ENCODE measurements around the gene MAP3K14. TPM values are rescaled to one million over a fixed set of nuclear protein-coding genes. Genes with fewer than 3 reads are reported as not detected.

The MAP3K14 gene
- total RNA-seq, 1 experiment from 2014 or later, result 16.4 TPM

- TF ChIP-seq CTCF (IDR thresholded peaks at IDR 0.05 in 2 of 3, conservative IDR thresholded peaks at IDR 0.05 in 1 of 3; ENCODE audit: borderline replicate concordance in 1 of 3, insufficient read depth in 1 of 3, low read depth in 2 of 3, low read length in 2 of 3), result no peak
- no peak for TF ChIP-seq POLR2AphosphoS5 (IDR thresholded peaks at IDR 0.05; ENCODE audit: low read depth, low read length)
Measured at GRCh38 chr17:45283711-45284110, 33.1 kb downstream of the MAP3K14 start (continued).

DNA sequence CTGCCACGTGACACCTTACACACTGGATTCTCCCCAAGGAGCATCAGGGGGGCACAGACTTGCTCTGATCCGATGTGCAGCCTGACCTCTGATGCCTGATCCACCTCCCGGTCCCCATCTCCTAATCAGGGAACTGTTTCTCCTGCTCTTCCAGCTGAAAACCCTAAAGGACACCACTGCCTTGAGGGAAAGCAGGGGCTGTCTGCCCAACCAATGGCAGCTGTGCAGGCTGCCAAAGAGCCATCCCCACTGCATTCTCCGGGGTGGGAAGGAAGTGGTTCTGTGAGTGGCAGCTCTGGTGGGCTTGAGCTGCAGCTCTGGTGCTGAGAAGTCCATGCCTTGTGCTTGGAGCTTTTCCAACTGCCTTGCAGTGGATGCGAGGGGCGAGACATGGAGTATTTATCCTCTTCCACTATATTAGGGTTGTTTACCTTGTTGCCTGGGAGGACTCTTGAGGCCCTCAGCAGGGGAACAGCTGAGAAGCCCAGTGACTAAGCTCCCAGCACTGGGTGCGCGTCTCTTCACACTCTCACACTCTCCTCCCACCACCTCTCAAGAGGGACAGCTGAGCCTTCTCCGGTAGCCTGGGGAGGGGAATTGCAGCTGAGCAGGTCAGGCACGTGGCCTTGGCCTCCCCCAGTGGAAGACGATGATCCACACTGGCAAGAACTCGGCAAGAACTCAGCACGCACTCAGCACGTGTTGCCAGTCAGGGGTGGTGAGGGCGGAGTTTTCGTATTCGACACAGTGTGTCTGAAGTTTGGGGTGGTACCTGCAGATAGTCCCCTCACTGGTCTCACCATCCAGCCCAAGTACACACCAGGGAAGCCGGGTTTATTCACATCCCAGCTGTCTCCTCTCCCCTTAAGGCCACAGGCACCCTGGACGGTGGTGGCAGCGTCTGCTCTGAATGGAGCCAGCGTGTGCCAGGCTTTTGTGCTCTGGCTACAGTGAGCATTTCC is 33.9 kb downstream of the MAP3K14 start:
- ChIA-PET CTCF (no interaction called here), RAD21 (ENCODE audit: low non-redundant PET in 1 of 2, low total read pairs in 2 of 2, uncharacterized antibody in 2 of 2, unreplicated experiment in 2 of 2) (no interaction called here), POLR2A (no interaction called here)
- no peak overlapping the region for H2AFZ ChIP-seq (ENCODE audit: low read depth, low read length, poor library complexity, severe bottlenecking)
- DNase-seq (ENCODE audit: low read depth, low spot score), result no peak
- no peaks in the 10 kb centered on the region for H3K27me3 ChIP-seq (ENCODE audit: insufficient read depth, low read length)
- H3K9ac ChIP-seq (ENCODE audit: low read length), result no peak overlapping the region
- no peak overlapping the region for H3K4me3 ChIP-seq (replicated peaks in 1 of 2; ENCODE audit: low read depth in 1 of 2, low read length in 2 of 2)
- no peaks in the 10 kb centered on the region for H4K20me1 ChIP-seq (ENCODE audit: insufficient read depth)
- H3K9me2 ChIP-seq (ENCODE audit: insufficient read depth), result no peaks in the 10 kb centered on the region
- TF ChIP-seq, protein P1, sequence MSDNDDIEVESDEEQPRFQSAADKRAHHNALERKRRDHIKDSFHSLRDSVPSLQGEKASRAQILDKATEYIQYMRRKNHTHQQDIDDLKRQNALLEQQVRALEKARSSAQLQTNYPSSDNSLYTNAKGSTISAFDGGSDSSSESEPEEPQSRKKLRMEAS (IDR thresholded peaks at IDR 0.05), result no peak
- no peak overlapping the region for H3K27ac ChIP-seq (ENCODE audit: low read depth, low read length)
- H3K36me3 ChIP-seq (ENCODE audit: control insufficient read depth in 1 of 2, insufficient read depth in 2 of 2, low read length in 2 of 2), result peaks cover 29 to 46% of the 10 kb centered on the region in 2 experiments
- no TSS peak for BruUV-seq (replicated peaks)
- H3K4me1 ChIP-seq (ENCODE audit: control insufficient read depth in 1 of 2, insufficient read depth in 2 of 2, low read length in 2 of 2), result peaks cover 10 to 36% of the 10 kb centered on the region in 2 experiments
- H3K79me2 ChIP-seq (ENCODE audit: insufficient read depth, low read length), result peaks cover 12% of the 10 kb centered on the region
- H3K9me3 ChIP-seq (ENCODE audit: control insufficient read depth in 1 of 2, insufficient read depth in 1 of 2, low read depth in 1 of 2, low read length in 2 of 2), result no peaks in the 10 kb centered on the region
- no peak overlapping the region for H3K4me2 ChIP-seq (ENCODE audit: low read length)
- ATAC-seq, result no peak
- intact Hi-C loops (cut with micrococcal nuclease), result no loop called here

Measured in HCT116 (cell line).